Measurements from ENCODE around the gene TEX2. TPM values are rescaled to one million over a fixed set of nuclear protein-coding genes. Genes with fewer than 3 reads are reported as not detected.

The TEX2 gene
- total and polyA plus RNA-seq, 9 of the 15 experiments (the other 6 are each of a cell fraction or from before 2014, with no cell fraction given): 4.1 to 27.6 (median 19.3) TPM

DNA sequence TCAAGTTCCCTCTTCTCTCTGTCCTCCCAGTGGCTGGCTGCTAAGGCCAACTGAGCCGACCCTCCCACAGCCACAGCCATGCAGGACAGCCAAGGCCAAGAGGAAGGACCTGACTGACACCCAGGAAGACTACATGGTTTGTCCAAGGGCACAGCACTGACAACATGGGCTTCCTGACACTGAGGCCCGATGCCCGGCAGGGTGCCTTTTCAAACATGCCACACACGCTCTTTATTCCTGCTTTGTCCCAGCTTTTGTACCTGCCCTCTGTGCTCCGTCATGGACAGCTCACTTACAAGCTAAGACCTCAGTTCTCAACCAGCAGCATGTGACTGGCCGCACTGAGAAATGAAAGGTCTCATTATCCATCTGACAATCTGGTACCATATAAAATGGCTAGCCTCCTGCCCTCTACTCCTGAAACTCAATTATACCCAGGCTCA is 45.8 kb downstream of the TEX2 start:
- peak overlapping the region; percentile 40 to 78 for H3K9ac ChIP-seq (ENCODE audit: insufficient read depth in 1 of 2, low read depth in 2 of 2, low read length in 2 of 2)
- no peaks in the 10 kb centered on the region for H3K27me3 ChIP-seq (ENCODE audit: control insufficient read depth in 2 of 2, insufficient read depth in 2 of 2, low read length in 2 of 2)
- H3K9me1 ChIP-seq (ENCODE audit: control insufficient read depth, insufficient read depth, low read length): no peaks in the 10 kb centered on the region
- no peak overlapping the region for H3K4me3 ChIP-seq
- H3K27ac ChIP-seq (ENCODE audit: extremely low read depth, low read depth, low read length): peak overlapping the region; percentile 71
- DNase-seq (ENCODE audit: extremely low read depth in 1 of 4, low spot score in 3 of 4) (no peak), FAIRE-seq (peak; percentile 15), ATAC-seq (peak; percentile 28)
- CTCF ChIA-PET (ENCODE audit: low intra/inter-chr PET ratio): interaction anchor here (1.4 kb wide), 1 partner anchor 65 kb away, joined by 5 read pairs; no protein-coding TSS in a partner anchor
- peaks cover 27 to 55% of the 10 kb centered on the region in 2 experiments; a peak in 4 of 5 replicates for H3K4me1 ChIP-seq (replicated peaks in 1 of 2; ENCODE audit: control insufficient read depth in 2 of 2, insufficient read depth in 2 of 2, low read length in 2 of 2)
- H3K9me3 ChIP-seq (replicated peaks; ENCODE audit: control insufficient read depth, insufficient read depth, low read depth, low read length): no peaks in the 10 kb centered on the region
- no peak overlapping the region for H2AFZ ChIP-seq (ENCODE audit: low read depth, low read length)
- peaks cover 77% of the 10 kb centered on the region for H3K79me2 ChIP-seq (ENCODE audit: control insufficient read depth, insufficient read depth, low read length)
- in situ Hi-C loops (cut with MboI) (no loop called here), intact Hi-C loops (cut with micrococcal nuclease) (loop anchor here (5.0 kb wide), 1 partner anchor 65 kb away; no protein-coding TSS in a partner anchor)
- BruUV-seq (replicated peaks): no TSS peak
- POLR2A ChIA-PET: interaction anchor here (0.6 to 2.4 kb wide), 10 partner anchors 8 to 287 kb away, joined by 3 to 13 read pairs (median 4); no protein-coding TSS in a partner anchor
- TF ChIP-seq NR2F6 (CRISPR knock-in tag; IDR thresholded peaks at IDR 0.05): no peak
- no peak for TF ChIP-seq ZNF274 (IDR thresholded peaks at IDR 0.05; ENCODE audit: borderline replicate concordance, low read depth, low read length)
- no peak for TF ChIP-seq ETV1 (tag; conservative IDR thresholded peaks at IDR 0.05; ENCODE audit: low read depth)
- TF ChIP-seq ESRRB (CRISPR knock-in tag; IDR thresholded peaks at IDR 0.05; ENCODE audit: borderline replicate concordance): no peak
- no peak for TF ChIP-seq TRIM28 (IDR thresholded peaks at IDR 0.05)
- TF ChIP-seq RBFOX2 (IDR thresholded peaks at IDR 0.05; ENCODE audit: low read depth, low read length): no peak
- TF ChIP-seq, protein P1, sequence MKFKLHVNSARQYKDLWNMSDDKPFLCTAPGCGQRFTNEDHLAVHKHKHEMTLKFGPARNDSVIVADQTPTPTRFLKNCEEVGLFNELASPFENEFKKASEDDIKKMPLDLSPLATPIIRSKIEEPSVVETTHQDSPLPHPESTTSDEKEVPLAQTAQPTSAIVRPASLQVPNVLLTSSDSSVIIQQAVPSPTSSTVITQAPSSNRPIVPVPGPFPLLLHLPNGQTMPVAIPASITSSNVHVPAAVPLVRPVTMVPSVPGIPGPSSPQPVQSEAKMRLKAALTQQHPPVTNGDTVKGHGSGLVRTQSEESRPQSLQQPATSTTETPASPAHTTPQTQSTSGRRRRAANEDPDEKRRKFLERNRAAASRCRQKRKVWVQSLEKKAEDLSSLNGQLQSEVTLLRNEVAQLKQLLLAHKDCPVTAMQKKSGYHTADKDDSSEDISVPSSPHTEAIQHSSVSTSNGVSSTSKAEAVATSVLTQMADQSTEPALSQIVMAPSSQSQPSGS (CRISPR knock-in tag; IDR thresholded peaks at IDR 0.05): no peak
- TF ChIP-seq PRMT5 (CRISPR knock-in tag; IDR thresholded peaks at IDR 0.05): no peak
- no peak for TF ChIP-seq MECOM (CRISPR knock-in tag; IDR thresholded peaks at IDR 0.05)
- TF ChIP-seq KDM2B (CRISPR knock-in tag; IDR thresholded peaks at IDR 0.05): no peak
- TF ChIP-seq ZNF143 (CRISPR knock-in tag; IDR thresholded peaks at IDR 0.05): no peak
- no peak for TF ChIP-seq ZEB2 (IDR thresholded peaks at IDR 0.05)
- TF ChIP-seq, protein P2, sequence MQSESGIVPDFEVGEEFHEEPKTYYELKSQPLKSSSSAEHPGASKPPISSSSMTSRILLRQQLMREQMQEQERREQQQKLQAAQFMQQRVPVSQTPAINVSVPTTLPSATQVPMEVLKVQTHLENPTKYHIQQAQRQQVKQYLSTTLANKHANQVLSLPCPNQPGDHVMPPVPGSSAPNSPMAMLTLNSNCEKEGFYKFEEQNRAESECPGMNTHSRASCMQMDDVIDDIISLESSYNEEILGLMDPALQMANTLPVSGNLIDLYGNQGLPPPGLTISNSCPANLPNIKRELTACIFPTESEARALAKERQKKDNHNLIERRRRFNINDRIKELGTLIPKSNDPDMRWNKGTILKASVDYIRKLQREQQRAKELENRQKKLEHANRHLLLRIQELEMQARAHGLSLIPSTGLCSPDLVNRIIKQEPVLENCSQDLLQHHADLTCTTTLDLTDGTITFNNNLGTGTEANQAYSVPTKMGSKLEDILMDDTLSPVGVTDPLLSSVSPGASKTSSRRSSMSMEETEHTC (IDR thresholded peaks at IDR 0.05): no peak
- 91% methylated on average over 5 of the region's 6 CpGs for WGBS (ENCODE audit: insufficient coverage, low coverage, missing lambda C conversion rate)
- H3K4me2 ChIP-seq (ENCODE audit: insufficient read depth, low read length): peak overlapping the region; percentile 69; the same call in 1 of the 2 replicates
- peaks cover 5% of the 10 kb centered on the region; the same call in 1 of the 2 replicates for H4K20me1 ChIP-seq (replicated peaks; ENCODE audit: control insufficient read depth, insufficient read depth, low read length)
- H3K36me3 ChIP-seq (ENCODE audit: control insufficient read depth, insufficient read depth, low read length): peaks cover 15% of the 10 kb centered on the region
